Measurements from ENCODE around the gene DUSP21.

The DUSP21 gene

DNA sequence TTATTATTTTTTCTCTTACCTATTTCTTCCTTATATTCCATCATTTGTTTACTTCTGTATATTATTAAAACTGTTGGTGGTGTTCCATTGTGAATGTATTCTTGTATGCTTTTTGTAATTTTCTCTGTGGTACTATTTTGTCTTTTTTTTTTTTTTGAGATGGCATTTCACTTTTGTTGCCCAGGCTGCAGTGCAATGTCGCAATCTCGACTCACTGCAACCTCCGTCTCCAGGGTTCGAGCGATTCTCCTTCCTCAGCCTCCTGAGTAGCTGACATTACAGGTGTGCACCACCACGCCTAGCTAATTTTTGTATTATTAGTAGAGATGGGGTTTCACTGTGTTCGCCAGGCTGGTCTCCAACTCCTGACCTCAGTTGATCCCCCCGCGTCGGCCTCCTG, 37.7 kb downstream of the DUSP21 start:
- no peak for TF ChIP-seq TCF12 (IDR thresholded peaks at IDR 0.05; ENCODE audit: low read depth)
- TF ChIP-seq, protein P1, sequence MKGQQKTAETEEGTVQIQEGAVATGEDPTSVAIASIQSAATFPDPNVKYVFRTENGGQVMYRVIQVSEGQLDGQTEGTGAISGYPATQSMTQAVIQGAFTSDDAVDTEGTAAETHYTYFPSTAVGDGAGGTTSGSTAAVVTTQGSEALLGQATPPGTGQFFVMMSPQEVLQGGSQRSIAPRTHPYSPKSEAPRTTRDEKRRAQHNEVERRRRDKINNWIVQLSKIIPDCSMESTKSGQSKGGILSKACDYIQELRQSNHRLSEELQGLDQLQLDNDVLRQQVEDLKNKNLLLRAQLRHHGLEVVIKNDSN (IDR thresholded peaks at IDR 0.05), result no peak
- no peak for TF ChIP-seq TAF1 (IDR thresholded peaks at IDR 0.05; ENCODE audit: low read depth)
- no peak for TF ChIP-seq TEAD4 (IDR thresholded peaks at IDR 0.05)
- TF ChIP-seq, protein P2, sequence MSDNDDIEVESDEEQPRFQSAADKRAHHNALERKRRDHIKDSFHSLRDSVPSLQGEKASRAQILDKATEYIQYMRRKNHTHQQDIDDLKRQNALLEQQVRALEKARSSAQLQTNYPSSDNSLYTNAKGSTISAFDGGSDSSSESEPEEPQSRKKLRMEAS (IDR thresholded peaks at IDR 0.05), result no peak
- TF ChIP-seq CREB1 (IDR thresholded peaks at IDR 0.05; ENCODE audit: low read depth), result no peak
- TF ChIP-seq CEBPB (IDR thresholded peaks at IDR 0.05), result no peak
- no peak for TF ChIP-seq EGR1 (IDR thresholded peaks at IDR 0.05)
- no peak for TF ChIP-seq FOXM1 (IDR thresholded peaks at IDR 0.05; ENCODE audit: borderline replicate concordance, low read depth)
- TF ChIP-seq NFIC (IDR thresholded peaks at IDR 0.05), result no peak
- TF ChIP-seq RAD21 (IDR thresholded peaks at IDR 0.05; ENCODE audit: low read depth), result no peak
- no peak for TF ChIP-seq ZBTB7A (IDR thresholded peaks at IDR 0.05; ENCODE audit: low read depth)
- no peak for TF ChIP-seq EP300 (IDR thresholded peaks at IDR 0.05; ENCODE audit: borderline replicate concordance)
- no peak for TF ChIP-seq YY1 (IDR thresholded peaks at IDR 0.05; ENCODE audit: low read depth)
- TF ChIP-seq, protein P3, sequence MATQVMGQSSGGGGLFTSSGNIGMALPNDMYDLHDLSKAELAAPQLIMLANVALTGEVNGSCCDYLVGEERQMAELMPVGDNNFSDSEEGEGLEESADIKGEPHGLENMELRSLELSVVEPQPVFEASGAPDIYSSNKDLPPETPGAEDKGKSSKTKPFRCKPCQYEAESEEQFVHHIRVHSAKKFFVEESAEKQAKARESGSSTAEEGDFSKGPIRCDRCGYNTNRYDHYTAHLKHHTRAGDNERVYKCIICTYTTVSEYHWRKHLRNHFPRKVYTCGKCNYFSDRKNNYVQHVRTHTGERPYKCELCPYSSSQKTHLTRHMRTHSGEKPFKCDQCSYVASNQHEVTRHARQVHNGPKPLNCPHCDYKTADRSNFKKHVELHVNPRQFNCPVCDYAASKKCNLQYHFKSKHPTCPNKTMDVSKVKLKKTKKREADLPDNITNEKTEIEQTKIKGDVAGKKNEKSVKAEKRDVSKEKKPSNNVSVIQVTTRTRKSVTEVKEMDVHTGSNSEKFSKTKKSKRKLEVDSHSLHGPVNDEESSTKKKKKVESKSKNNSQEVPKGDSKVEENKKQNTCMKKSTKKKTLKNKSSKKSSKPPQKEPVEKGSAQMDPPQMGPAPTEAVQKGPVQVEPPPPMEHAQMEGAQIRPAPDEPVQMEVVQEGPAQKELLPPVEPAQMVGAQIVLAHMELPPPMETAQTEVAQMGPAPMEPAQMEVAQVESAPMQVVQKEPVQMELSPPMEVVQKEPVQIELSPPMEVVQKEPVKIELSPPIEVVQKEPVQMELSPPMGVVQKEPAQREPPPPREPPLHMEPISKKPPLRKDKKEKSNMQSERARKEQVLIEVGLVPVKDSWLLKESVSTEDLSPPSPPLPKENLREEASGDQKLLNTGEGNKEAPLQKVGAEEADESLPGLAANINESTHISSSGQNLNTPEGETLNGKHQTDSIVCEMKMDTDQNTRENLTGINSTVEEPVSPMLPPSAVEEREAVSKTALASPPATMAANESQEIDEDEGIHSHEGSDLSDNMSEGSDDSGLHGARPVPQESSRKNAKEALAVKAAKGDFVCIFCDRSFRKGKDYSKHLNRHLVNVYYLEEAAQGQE (IDR thresholded peaks at IDR 0.05; ENCODE audit: low read depth), result no peak

DNA sequence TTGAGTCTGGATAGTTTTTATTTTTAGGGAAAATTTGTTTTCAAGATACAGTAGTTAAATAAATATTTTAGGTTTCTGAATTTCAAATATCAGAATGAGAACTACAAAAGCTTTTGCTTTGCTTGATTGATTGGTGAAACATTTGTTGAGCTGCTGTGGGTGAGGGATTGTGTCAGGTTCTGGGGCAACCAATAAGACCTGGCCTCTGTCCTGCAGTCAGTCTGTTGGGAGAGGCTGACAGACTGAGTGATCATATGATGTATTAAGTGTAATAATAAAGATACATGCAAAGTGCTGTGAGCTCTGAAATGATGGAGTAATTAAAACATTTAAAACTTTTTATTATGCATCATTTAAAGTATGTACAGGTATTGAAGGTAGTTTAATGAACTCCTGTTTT, 38.8 kb downstream of the DUSP21 start:
- TF ChIP-seq YY1 (IDR thresholded peaks at IDR 0.05; ENCODE audit: low read depth) (no peak), FOXM1 (IDR thresholded peaks at IDR 0.05; ENCODE audit: borderline replicate concordance, low read depth) (no peak)

DNA sequence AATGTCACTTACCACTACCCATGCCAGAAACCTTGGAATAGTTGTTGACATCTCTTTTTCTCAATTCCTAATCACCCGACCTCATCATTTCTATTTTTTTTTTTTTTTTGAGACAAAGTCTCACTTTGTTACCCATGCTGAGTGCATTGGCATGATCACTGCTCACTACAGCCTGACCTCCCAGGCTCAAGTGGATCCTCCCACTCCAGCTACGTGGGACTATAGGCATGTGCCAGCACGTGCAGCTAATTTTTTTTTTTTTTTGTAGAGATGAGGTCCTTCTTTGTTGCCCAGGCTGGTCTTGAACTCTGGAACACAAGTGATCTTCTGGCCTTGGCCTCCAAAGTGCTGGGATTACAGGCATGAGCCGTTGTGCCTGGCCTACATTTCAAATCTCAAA, 41.1 kb downstream of the DUSP21 start:
- no peak for TF ChIP-seq RAD21 (IDR thresholded peaks at IDR 0.05; ENCODE audit: low read depth)
- TF ChIP-seq TEAD4 (IDR thresholded peaks at IDR 0.05), result no peak
- TF ChIP-seq YY1 (IDR thresholded peaks at IDR 0.05; ENCODE audit: low read depth), result no peak
- TF ChIP-seq NFIC (IDR thresholded peaks at IDR 0.05), result no peak
- no peak for TF ChIP-seq TAF1 (IDR thresholded peaks at IDR 0.05; ENCODE audit: low read depth)
- TF ChIP-seq CEBPB (IDR thresholded peaks at IDR 0.05), result no peak
- TF ChIP-seq, protein P1 (IDR thresholded peaks at IDR 0.05), result no peak
- TF ChIP-seq CREB1 (IDR thresholded peaks at IDR 0.05; ENCODE audit: low read depth), result no peak

DNA sequence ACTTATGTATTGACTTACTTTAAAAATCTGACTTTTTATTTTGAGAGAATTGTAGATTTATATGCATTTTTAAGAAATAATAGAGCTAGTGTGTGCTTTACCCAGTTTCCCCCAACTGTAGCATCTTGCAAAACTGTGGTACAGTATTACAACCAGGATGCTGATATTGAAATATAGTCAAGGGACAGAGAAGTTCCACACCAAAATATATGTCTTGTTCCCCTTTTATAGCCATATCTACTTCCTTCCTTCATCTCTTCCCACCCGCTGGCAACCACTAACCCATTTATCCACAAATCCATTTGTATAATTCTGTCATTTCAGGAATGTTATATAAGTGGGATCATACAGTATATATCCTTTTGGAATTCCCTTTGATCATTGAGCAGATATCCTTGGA, 46.0 kb downstream of the DUSP21 start:
- TF ChIP-seq TAF1 (IDR thresholded peaks at IDR 0.05; ENCODE audit: low read depth) (no peak), EP300 (IDR thresholded peaks at IDR 0.05; ENCODE audit: borderline replicate concordance) (no peak), RAD21 (IDR thresholded peaks at IDR 0.05; ENCODE audit: low read depth) (no peak), FOXM1 (IDR thresholded peaks at IDR 0.05; ENCODE audit: borderline replicate concordance, low read depth) (no peak), NFIC (IDR thresholded peaks at IDR 0.05) (no peak), ZBTB7A (IDR thresholded peaks at IDR 0.05; ENCODE audit: low read depth) (no peak), CREB1 (IDR thresholded peaks at IDR 0.05; ENCODE audit: low read depth) (no peak), TEAD4 (IDR thresholded peaks at IDR 0.05) (no peak), EGR1 (IDR thresholded peaks at IDR 0.05) (no peak), YY1 (IDR thresholded peaks at IDR 0.05; ENCODE audit: low read depth) (no peak), TCF12 (IDR thresholded peaks at IDR 0.05; ENCODE audit: low read depth) (no peak), CEBPB (IDR thresholded peaks at IDR 0.05) (no peak)
- TF ChIP-seq, protein P2 (IDR thresholded peaks at IDR 0.05), result no peak
- TF ChIP-seq, protein P1 (IDR thresholded peaks at IDR 0.05), result no peak
- TF ChIP-seq, protein P3 (IDR thresholded peaks at IDR 0.05; ENCODE audit: low read depth), result no peak

DNA sequence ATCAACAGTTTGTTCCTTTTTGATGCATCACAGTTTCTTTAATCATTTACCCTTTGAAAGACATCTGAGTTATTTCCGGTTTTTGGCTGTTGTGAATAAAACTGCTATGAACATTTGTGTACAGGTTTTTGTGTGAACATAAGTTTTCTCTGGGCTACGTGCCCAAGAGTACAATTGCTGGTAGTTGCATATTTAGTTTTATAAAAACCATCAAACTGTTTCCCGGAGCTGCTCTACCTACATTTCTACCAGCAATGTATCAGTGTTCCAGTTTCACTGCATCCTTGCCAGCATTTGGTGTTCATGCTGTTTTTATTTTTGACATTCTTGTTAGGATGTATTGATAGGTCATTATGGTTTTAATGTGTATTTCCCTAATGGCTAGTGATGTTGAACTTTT, 46.4 kb downstream of the DUSP21 start:
- TF ChIP-seq NFIC (IDR thresholded peaks at IDR 0.05) (no peak), TCF12 (IDR thresholded peaks at IDR 0.05; ENCODE audit: low read depth) (no peak), TAF1 (IDR thresholded peaks at IDR 0.05; ENCODE audit: low read depth) (no peak), FOXM1 (IDR thresholded peaks at IDR 0.05; ENCODE audit: borderline replicate concordance, low read depth) (no peak), CREB1 (IDR thresholded peaks at IDR 0.05; ENCODE audit: low read depth) (no peak), TEAD4 (IDR thresholded peaks at IDR 0.05) (no peak)
- TF ChIP-seq, protein P2 (IDR thresholded peaks at IDR 0.05), result no peak
- TF ChIP-seq, protein P1 (IDR thresholded peaks at IDR 0.05), result no peak
- TF ChIP-seq, protein P3 (IDR thresholded peaks at IDR 0.05; ENCODE audit: low read depth), result no peak
